Measurements from ENCODE around the gene RANBP10.

DNA sequence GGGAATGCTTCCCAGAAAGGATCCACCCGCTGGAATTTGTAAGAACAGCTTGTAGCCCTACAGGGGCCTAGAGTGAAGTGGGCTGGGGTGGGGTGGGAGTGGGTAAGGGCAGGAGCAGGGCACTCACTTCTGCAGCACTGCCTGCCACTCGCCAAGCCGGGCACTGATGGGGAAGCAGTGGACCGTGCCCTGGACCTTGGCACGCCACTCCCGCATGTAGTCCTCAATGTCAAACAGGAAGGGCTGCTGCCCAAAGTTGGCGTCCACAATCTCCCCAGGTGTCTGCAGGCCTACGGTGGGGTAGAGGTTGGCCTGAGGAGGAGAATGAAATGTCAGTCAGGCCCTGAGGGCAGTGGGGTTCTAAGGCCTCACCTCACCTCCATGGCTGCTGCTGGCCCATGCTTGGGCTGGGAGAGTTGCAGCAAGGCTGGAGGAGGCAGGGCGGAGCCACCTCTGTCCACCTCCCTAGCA lies 71.6 kb downstream of the RANBP10 start:
- TF ChIP-seq, protein P1, sequence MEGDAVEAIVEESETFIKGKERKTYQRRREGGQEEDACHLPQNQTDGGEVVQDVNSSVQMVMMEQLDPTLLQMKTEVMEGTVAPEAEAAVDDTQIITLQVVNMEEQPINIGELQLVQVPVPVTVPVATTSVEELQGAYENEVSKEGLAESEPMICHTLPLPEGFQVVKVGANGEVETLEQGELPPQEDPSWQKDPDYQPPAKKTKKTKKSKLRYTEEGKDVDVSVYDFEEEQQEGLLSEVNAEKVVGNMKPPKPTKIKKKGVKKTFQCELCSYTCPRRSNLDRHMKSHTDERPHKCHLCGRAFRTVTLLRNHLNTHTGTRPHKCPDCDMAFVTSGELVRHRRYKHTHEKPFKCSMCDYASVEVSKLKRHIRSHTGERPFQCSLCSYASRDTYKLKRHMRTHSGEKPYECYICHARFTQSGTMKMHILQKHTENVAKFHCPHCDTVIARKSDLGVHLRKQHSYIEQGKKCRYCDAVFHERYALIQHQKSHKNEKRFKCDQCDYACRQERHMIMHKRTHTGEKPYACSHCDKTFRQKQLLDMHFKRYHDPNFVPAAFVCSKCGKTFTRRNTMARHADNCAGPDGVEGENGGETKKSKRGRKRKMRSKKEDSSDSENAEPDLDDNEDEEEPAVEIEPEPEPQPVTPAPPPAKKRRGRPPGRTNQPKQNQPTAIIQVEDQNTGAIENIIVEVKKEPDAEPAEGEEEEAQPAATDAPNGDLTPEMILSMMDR (IDR thresholded peaks at IDR 0.05) = no peak
- no peak for TF ChIP-seq POLR2A (IDR thresholded peaks at IDR 0.05)

Measured in testis (tissue), 2 donors.